Thyroid gland (tissue), 4 donors: ENCODE data around the gene ADAMTS4. TPM values are rescaled to one million over a fixed set of nuclear protein-coding genes. Genes with fewer than 3 reads are reported as not detected.

Experiments
- DNase-seq, 2 donors: peaks; one replicate each; pipeline ENCODE4 v3.0.0-alpha.2; 2019
- H3K27ac ChIP-seq, 3 donors: fragments of 200-600 bp; sonication (generic); 1 replicate in 2 of 3; 2 replicates in 1 of 3; pipeline ENCODE4 v1.5.1; 2016 to 2019; ENCODE audit warnings: mild to moderate bottlenecking in 1 of 3, moderate library complexity in 1 of 3
- H3K27me3 ChIP-seq: fragments of 200-600 bp; sonication (generic); one replicate; pipeline ENCODE4 v1.5.1; 2019
- H3K36me3 ChIP-seq, 2 donors: fragments of 200-600 bp; sonication (generic); one replicate each; pipeline ENCODE4 v1.5.1; 2016 to 2019
- H3K4me1 ChIP-seq, 2 donors: fragments of 200-600 bp; sonication (generic); one replicate each; pipeline ENCODE4 v1.5.1; 2017 to 2019
- H3K4me3 ChIP-seq, 3 donors: fragments of 200-600 bp; sonication (generic); replicated peaks in 1 of 3; 1 replicate in 2 of 3; 2 replicates in 1 of 3; pipeline ENCODE4 v1.5.1; 2016; ENCODE audit warnings: mild to moderate bottlenecking in 1 of 3
- H3K9me3 ChIP-seq: fragments of 200-600 bp; sonication (generic); one replicate; pipeline ENCODE4 v1.5.1; 2017
- CTCF ChIP-seq, 6 experiments: fragments of 200-600 bp in 3 of 6; fragments of 450-650 bp in 3 of 6; sonication (generic) in 3 of 6; IDR thresholded peaks; one replicate each; pipeline ENCODE4 v1.5.1; 2016 to 2019; ENCODE audit warnings: antibody characterized with exemption in 6 of 6, mild to moderate bottlenecking in 2 of 6, inconsistent platforms in 1 of 6, moderate library complexity in 1 of 6
- POLR2A ChIP-seq, 2 donors: fragments of 450-650 bp; IDR thresholded peaks; one replicate each; pipeline ENCODE4 v1.6.1; 2017; ENCODE audit warnings: antibody characterized with exemption in 2 of 2, mild to moderate bottlenecking in 2 of 2, moderate library complexity in 1 of 2
- WGBS, 2 donors: methylation state at CpG; one replicate each; pipeline ENCODE4 v1.1.5; 2017; 5-methylcytosine and 5-hydroxymethylcytosine counted together
- intact Hi-C: fragments of 100-400 bp; cut with DNase I; formaldehyde crosslinking; loops from one replicate; pipeline ENCODE4 v1.15.1; 2023
- microRNA-seq: library from miRNA; unstranded; fragments of <30 nt; microRNA quantifications from one replicate; pipeline ENCODE4, GENCODE V29; 2016
- small RNA-seq: library from RNA; depleted of rRNA; stranded (forward); fragments of <200 nt; gene quantifications from one replicate; pipeline ENCODE3, GENCODE V24; 2016
- total RNA-seq, 4 donors: library from RNA; depleted of rRNA; stranded (reverse); fragments of >200 nt; gene quantifications; one replicate each; pipeline ENCODE4 v1.2.3, GENCODE V29; 2016

ADAMTS4 gene
- total RNA-seq, 4 donors from 2014 or later: 4.6 to 24.4 (median 9.4) TPM

- no peak overlapping the region for H3K27ac ChIP-seq
- intact Hi-C loops: no loop called here
- no peaks in the 10 kb centered on the region for H3K27me3 ChIP-seq
- no peaks in the 10 kb centered on the region for H3K36me3 ChIP-seq
- no peak for DNase-seq
- H3K9me3 ChIP-seq: no peaks in the 10 kb centered on the region
- peaks cover 8 to 10% of the 10 kb centered on the region in 2 donors for H3K4me1 ChIP-seq
- no peak overlapping the region for H3K4me3 ChIP-seq
- WGBS, 2 donors: 71 to 87% methylated on average over 1 of the region's 1 CpG
- TF ChIP-seq CTCF (IDR thresholded peaks at IDR 0.05) (no peak), POLR2A (IDR thresholded peaks at IDR 0.05) (no peak)
These were observed 60.4 kb downstream of the ADAMTS4 start for GRCh38 chr1:161138431-161138830.

GRCh38 chr1:161137881-161138280 lies 61.0 kb downstream of the ADAMTS4 start:
- Histone ChIP-seq H3K27me3 (no peaks in the 10 kb centered on the region), H3K4me3 (no peak overlapping the region), H3K36me3 (no peaks in the 10 kb centered on the region), H3K4me1 (peaks cover 9 to 10% of the 10 kb centered on the region in 2 donors), H3K9me3 (no peaks in the 10 kb centered on the region), H3K27ac (no peak overlapping the region)
- intact Hi-C loops: no loop called here
- no peak for DNase-seq
- WGBS, 2 donors: 73 to 75% methylated on average over 3 of the region's 3 CpGs
- TF ChIP-seq CTCF (IDR thresholded peaks at IDR 0.05) (no peak), POLR2A (IDR thresholded peaks at IDR 0.05) (no peak)

Small RNA genes lying within 50 kb of the gene (microRNA-seq; reads per million reads assigned to microRNA genes)
- gene MIR5187: not detected

Small RNA genes lying within 50 kb of the gene (small RNA-seq; reads per million reads assigned to genes)
- not detected for gene RF01225

Other genes starting within 250 kb of the ADAMTS4 start
- not detected for gene ITLN2, start 244.2 kb downstream of the ADAMTS4 start, total RNA-seq
- gene F11R, start 177.9 kb downstream of the ADAMTS4 start, total RNA-seq: 100 to 1,000 TPM in 2 of 4 donors, 10 to 100 TPM in 2; 80.8 to 122 (median 98.3) TPM
- gene TSTD1, start 160.1 kb downstream of the ADAMTS4 start, total RNA-seq: 100 to 1,000 TPM; 256 to 466 (median 320) TPM
- gene USF1, start 153.1 kb downstream of the ADAMTS4 start, total RNA-seq: 10 to 100 TPM; 56.0 to 71.0 (median 70.3) TPM
- gene ARHGAP30, start 129.2 kb downstream of the ADAMTS4 start, total RNA-seq: 1 to 10 TPM; 1.4 to 3.5 (median 2.9) TPM
- under 1 TPM in 1 of 4 donors, not detected in 3; 0.27 TPM for gene NECTIN4, start 109.5 kb downstream of the ADAMTS4 start, total RNA-seq
- gene KLHDC9, start 100.7 kb downstream of the ADAMTS4 start, total RNA-seq: 10 to 100 TPM in 3 of 4 donors, 1 to 10 TPM in 1; 6.9 to 31.8 (median 19.2) TPM
- gene PFDN2, start 81.0 kb downstream of the ADAMTS4 start, total RNA-seq: 10 to 100 TPM; 23.8 to 58.2 (median 30.3) TPM
- 10 to 100 TPM; 36.4 to 50.4 (median 47.9) TPM for gene NIT1, start 80.9 kb downstream of the ADAMTS4 start, total RNA-seq
- 10 to 100 TPM; 27.5 to 34.6 (median 31.1) TPM for gene DEDD, start 66.4 kb downstream of the ADAMTS4 start, total RNA-seq
- gene UFC1, start 45.1 kb downstream of the ADAMTS4 start, total RNA-seq: 10 to 100 TPM; 37.6 to 90.4 (median 62.1) TPM
- 10 to 100 TPM; 21.2 to 27.6 (median 23.0) TPM for gene USP21, start 39.6 kb downstream of the ADAMTS4 start, total RNA-seq
- 10 to 100 TPM; 12.6 to 30.0 (median 21.8) TPM for gene PPOX, start 32.6 kb downstream of the ADAMTS4 start, total RNA-seq
- 10 to 100 TPM; 24.1 to 34.0 (median 29.2) TPM for gene B4GALT3, start 21.5 kb downstream of the ADAMTS4 start, total RNA-seq
- 100 to 1,000 TPM in 2 of 4 donors, 10 to 100 TPM in 2; 75.4 to 122 (median 99.9) TPM for gene NDUFS2, start 3.3 kb upstream of the ADAMTS4 start, total RNA-seq
- gene FCER1G, start 16.2 kb upstream of the ADAMTS4 start, total RNA-seq: 10 to 100 TPM; 16.3 to 70.9 (median 22.3) TPM
- gene APOA2, start 24.6 kb upstream of the ADAMTS4 start, total RNA-seq: not detected
- gene TOMM40L, start 27.0 kb upstream of the ADAMTS4 start, total RNA-seq: 10 to 100 TPM in 1 of 4 donors, 1 to 10 TPM in 3; 7.0 to 12.4 (median 8.3) TPM
- gene NR1I3, start 39.1 kb upstream of the ADAMTS4 start, total RNA-seq: not detected
- under 1 TPM; 0.39 to 0.83 (median 0.61) TPM for gene PCP4L1, start 59.7 kb upstream of the ADAMTS4 start, total RNA-seq
- 1 to 10 TPM in 2 of 4 donors, under 1 TPM in 2; 0.67 to 1.9 (median 0.93) TPM for gene MPZ, start 110.9 kb upstream of the ADAMTS4 start, total RNA-seq
- gene SDHC, start 115.3 kb upstream of the ADAMTS4 start, total RNA-seq: 100 to 1,000 TPM in 3 of 4 donors, 10 to 100 TPM in 1; 49.1 to 174 (median 111) TPM
- not detected for gene CFAP126, start 168.8 kb upstream of the ADAMTS4 start, total RNA-seq